ENCODE measurements around the gene TRIM29.

- no peak for TF ChIP-seq EP300 (IDR thresholded peaks at IDR 0.05; ENCODE audit: borderline replicate concordance)
- TF ChIP-seq FOXM1 (IDR thresholded peaks at IDR 0.05; ENCODE audit: borderline replicate concordance, low read depth), result no peak
- no peak for TF ChIP-seq TCF12 (IDR thresholded peaks at IDR 0.05; ENCODE audit: low read depth)
- TF ChIP-seq USF1 (IDR thresholded peaks at IDR 0.05), result no peak
- TF ChIP-seq YY1 (IDR thresholded peaks at IDR 0.05; ENCODE audit: low read depth), result no peak
- no peak for TF ChIP-seq REST (IDR thresholded peaks at IDR 0.05; ENCODE audit: low read depth)
- no peak for TF ChIP-seq CEBPB (IDR thresholded peaks at IDR 0.05)
- TF ChIP-seq TAF1 (IDR thresholded peaks at IDR 0.05; ENCODE audit: low read depth), result no peak
- TF ChIP-seq MAX (IDR thresholded peaks at IDR 0.05), result no peak
Measured at GRCh38 chr11:120139316-120140069, 1.6 kb upstream of the TRIM29 start.

Data from Ishikawa (cell line).